ENCODE data around the gene IL17REL. TPM values are rescaled to one million over a fixed set of nuclear protein-coding genes. Genes with fewer than 3 reads are reported as not detected.

The IL17REL gene
- total and polyA plus RNA-seq, 12 donors = not detected

DNA sequence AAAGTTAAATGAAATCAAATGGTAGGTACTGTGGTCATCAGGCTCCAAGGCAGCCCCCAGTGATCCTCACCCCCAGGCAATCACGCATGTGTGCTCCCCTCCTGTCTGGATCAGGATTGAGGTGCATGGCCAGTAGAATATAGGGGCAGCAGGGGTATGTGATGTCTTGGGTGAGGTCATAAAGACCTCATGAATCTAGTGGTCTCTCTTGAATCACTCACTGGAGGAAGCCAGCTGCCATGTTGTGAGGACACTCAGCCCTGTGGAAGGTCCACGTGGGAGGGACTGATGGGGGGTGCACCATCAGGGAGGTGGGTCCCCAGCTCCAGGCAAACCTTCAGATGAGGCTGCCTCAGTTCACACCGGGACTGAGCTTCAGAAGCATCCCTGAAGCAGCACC is 6.8 kb upstream of the IL17REL start:
- 46 to 67% (median 58%) methylated on average over 2 to 3 of the region's 3 CpGs for WGBS, 4 donors
- no peak overlapping the region for H3K4me3 ChIP-seq
- TF ChIP-seq POLR2A (IDR thresholded peaks at IDR 0.05) = no peak
- TF ChIP-seq, protein P1, sequence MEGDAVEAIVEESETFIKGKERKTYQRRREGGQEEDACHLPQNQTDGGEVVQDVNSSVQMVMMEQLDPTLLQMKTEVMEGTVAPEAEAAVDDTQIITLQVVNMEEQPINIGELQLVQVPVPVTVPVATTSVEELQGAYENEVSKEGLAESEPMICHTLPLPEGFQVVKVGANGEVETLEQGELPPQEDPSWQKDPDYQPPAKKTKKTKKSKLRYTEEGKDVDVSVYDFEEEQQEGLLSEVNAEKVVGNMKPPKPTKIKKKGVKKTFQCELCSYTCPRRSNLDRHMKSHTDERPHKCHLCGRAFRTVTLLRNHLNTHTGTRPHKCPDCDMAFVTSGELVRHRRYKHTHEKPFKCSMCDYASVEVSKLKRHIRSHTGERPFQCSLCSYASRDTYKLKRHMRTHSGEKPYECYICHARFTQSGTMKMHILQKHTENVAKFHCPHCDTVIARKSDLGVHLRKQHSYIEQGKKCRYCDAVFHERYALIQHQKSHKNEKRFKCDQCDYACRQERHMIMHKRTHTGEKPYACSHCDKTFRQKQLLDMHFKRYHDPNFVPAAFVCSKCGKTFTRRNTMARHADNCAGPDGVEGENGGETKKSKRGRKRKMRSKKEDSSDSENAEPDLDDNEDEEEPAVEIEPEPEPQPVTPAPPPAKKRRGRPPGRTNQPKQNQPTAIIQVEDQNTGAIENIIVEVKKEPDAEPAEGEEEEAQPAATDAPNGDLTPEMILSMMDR (IDR thresholded peaks at IDR 0.05) = no peak
- no peaks in the 10 kb centered on the region for H3K4me1 ChIP-seq (replicated peaks in 1 of 2)
- H3K27ac ChIP-seq = no peak overlapping the region
- H3K9me3 ChIP-seq (replicated peaks in 1 of 3) = no peaks in the 10 kb centered on the region
- peaks cover 26% of the 10 kb centered on the region for H3K27me3 ChIP-seq
- H3K36me3 ChIP-seq (replicated peaks in 1 of 2) = no peaks in the 10 kb centered on the region
- DNase-seq = no peak
- intact Hi-C loops (cut with DNase I) = no loop called here

DNA sequence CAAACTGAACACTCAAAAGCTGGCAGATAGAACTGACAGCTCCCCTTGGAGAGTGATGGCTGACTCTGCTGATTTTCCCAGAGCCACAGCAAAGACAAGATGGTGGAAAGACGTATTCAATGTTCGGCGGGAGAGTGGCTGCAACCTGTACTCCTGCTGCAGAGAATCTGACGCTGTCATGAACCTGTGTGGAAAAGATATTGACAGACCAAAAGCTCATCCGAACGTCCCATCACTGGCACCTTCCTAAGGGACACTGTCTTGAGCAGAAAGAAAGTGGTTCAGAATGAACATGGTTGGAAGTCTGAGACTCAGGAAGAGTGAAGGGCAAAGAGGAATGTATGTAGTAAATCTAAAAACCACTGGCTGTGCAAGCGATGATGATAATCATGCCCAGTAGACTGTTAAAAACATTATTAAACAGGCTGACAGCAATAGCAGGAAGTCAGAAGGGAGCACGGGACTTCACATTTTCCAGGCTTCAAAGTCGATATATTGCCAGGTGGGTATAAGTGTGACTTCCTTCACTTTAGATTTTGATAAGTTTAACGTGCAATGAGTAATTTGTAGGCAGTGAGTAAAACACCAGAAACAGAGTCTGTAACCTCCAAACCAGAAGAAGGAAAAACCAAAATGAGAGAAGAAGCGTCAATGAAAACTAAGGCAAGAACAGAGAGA is 6.2 kb upstream of the IL17REL start:
- Histone ChIP-seq H3K4me3 (no peak overlapping the region), H3K36me3 (replicated peaks in 1 of 2) (no peaks in the 10 kb centered on the region), H3K27ac (no peak overlapping the region), H3K27me3 (peaks cover 31% of the 10 kb centered on the region), H3K9me3 (replicated peaks in 1 of 3) (no peaks in the 10 kb centered on the region), H3K4me1 (replicated peaks in 1 of 2) (no peaks in the 10 kb centered on the region)
- 53 to 62% (median 60%) methylated on average over 11 of the region's 11 CpGs for WGBS, 4 donors
- TF ChIP-seq, protein P1 (IDR thresholded peaks at IDR 0.05) = no peak
- no peak for TF ChIP-seq POLR2A (IDR thresholded peaks at IDR 0.05)
- intact Hi-C loops (cut with DNase I) = no loop called here
- no peak for DNase-seq

DNA sequence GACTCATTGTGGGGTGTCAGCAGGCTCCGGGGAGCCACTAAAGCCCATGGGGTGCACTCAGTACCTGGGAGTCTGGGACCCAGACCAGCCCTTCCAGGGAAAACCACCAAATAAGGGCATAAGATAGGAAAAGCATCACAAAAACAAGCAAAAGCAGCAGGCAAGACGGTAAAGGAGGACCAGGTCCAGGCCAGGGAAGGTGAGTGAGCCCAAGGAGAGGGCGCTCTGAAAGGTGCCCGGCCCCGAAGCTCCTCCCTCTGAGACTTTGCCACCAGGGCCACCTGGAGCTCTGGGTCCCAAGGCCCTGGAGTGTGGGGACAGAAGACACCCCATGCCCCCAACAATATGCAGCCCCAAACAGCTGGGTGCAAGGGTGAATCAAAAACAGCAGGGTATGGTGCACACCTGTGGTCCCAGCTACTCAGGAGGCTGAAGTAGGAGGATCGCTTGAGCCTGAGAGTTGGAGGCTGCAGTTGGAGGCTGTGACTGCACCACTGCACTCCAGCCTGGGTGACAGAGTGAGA is 5.2 kb upstream of the IL17REL start:
- 83 to 91% (median 87%) methylated on average over 6 of the region's 6 CpGs for WGBS, 4 donors
- Histone ChIP-seq H3K27me3 (peaks cover 35% of the 10 kb centered on the region), H3K36me3 (replicated peaks in 1 of 2) (no peaks in the 10 kb centered on the region), H3K27ac (no peak overlapping the region), H3K4me3 (no peak overlapping the region), H3K4me1 (replicated peaks in 1 of 2) (no peaks in the 10 kb centered on the region), H3K9me3 (replicated peaks in 1 of 3) (no peaks in the 10 kb centered on the region)
- intact Hi-C loops (cut with DNase I) = no loop called here
- TF ChIP-seq POLR2A (IDR thresholded peaks at IDR 0.05) = no peak
- TF ChIP-seq, protein P1 (IDR thresholded peaks at IDR 0.05) = no peak
- DNase-seq = no peak

DNA sequence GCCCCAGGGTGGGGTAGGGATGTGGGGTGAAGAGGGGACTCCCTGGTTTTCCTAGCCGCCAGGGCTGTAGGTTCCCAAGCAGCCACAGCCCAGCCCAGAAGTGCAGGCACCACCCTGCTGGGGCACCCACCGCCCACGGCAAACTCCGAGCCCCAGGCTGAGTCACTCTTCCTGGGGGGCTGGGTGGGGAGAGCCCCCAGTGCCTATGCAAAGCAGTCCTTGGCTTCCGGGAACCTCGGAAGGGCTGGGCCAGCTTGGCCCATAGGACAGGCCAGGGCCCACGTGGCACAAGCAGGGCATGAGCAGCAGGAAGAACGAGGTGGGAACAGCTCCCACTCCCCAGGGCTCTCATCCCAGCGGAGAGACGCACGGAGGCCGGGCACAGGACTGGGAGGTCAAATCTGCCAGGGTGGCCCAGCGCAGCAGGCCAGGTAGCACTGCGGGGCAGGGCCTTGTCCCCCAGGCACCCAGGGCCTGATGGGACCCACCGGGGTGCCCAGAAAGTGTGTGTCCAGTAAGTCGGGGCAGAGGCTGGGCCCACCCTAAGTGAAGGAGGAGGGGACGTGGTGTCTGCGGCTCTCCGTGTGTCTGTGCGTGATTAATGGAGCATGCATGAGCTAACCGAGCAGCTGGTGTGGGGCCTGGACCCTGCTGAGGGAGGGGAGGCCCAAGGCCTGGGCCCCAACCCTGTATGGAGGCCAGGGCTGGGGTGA is 4.6 kb upstream of the IL17REL start:
- Histone ChIP-seq H3K36me3 (replicated peaks in 1 of 2) (no peaks in the 10 kb centered on the region), H3K27ac (no peak overlapping the region), H3K27me3 (peaks cover 41% of the 10 kb centered on the region), H3K9me3 (replicated peaks in 1 of 3) (no peaks in the 10 kb centered on the region), H3K4me3 (no peak overlapping the region), H3K4me1 (replicated peaks in 1 of 2) (no peaks in the 10 kb centered on the region)
- intact Hi-C loops (cut with DNase I) = no loop called here
- no peak for DNase-seq
- TF ChIP-seq, protein P1 (IDR thresholded peaks at IDR 0.05) = no peak
- TF ChIP-seq POLR2A (IDR thresholded peaks at IDR 0.05) = no peak
- 72 to 85% (median 78%) methylated on average over 13 to 21 of the region's 21 CpGs for WGBS, 4 donors

Measured in adrenal gland (tissue), 12 donors.